ENCODE data around the gene TENM4.

DNA sequence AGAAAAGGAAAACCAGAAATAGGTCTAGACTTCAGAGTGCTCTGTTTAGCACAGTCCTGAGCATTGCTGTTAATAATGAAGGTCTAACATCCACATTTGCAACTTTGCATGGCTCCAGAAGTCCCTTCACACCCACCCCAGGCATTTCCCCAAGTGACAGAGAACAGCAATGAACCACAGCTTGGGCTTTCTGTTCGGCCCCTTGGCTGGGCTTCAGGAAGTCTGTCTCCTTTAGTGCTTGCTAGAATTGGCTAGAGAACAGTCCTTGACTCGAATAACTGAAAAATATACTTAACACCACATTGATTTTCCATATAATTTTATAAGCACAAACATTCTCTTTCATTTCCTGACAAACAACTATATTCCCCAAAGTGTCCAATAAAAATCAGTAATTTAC is 29.3 kb upstream of the TENM4 start:
- TF ChIP-seq CTCF (IDR thresholded peaks at IDR 0.05; ENCODE audit: borderline replicate concordance, extremely low read depth, low read length, poor library complexity, severe bottlenecking) (no peak), EZH2 (IDR thresholded peaks at IDR 0.05; ENCODE audit: borderline replicate concordance, low read depth, low read length, severe bottlenecking) (no peak)

All from DND-41 (cell line).